Brain microvascular endothelial cell (primary cell): Measurements from ENCODE around the gene TXNDC17.

Experiments used
- DNase-seq: peaks from one replicate; pipeline ENCODE4 v3.0.0-alpha.2; 2020
- H3K27ac ChIP-seq: fragments of 250-450 bp; sonication (Bioruptor Pico); 2 replicates; pipeline ENCODE4 v1.5.1; 2020; ENCODE audit warnings: mild to moderate bottlenecking, moderate library complexity
- H3K27me3 ChIP-seq: fragments of 250-450 bp; sonication (Bioruptor Pico); replicated peaks from 2 replicates; pipeline ENCODE4 v1.5.1; 2020; ENCODE audit warnings: mild to moderate bottlenecking
- H3K36me3 ChIP-seq: fragments of 250-450 bp; sonication (Bioruptor Pico); replicated peaks from 2 replicates; pipeline ENCODE4 v1.5.1; 2020; ENCODE audit warnings: mild to moderate bottlenecking
- H3K4me3 ChIP-seq: 2 replicates; pipeline ENCODE4 v1.5.1; 2011; ENCODE audit warnings: low read depth, mild to moderate bottlenecking, control low read depth, low read length, moderate library complexity
- CTCF ChIP-seq: IDR thresholded peaks from 2 replicates; pipeline ENCODE4 v1.5.1; 2011; ENCODE audit warnings: low read depth, mild to moderate bottlenecking, moderate library complexity, low read length, control low read depth, inconsistent platforms; ENCODE audit errors: missing control alignments
- in situ Hi-C: cut with HindIII; loops from 2 replicates; pipeline ENCODE4 v1.10.0; 2017; ENCODE audit warnings: low sequenced_read_pairs, low pct_ligation_motif_present

Gene TXNDC17

GRCh38 chr17:6666557-6666956 lies 25.7 kb downstream of the TXNDC17 start:
- in situ Hi-C loops, result no loop called here
- Histone ChIP-seq H3K4me3 (no peak overlapping the region), H3K27ac (no peak overlapping the region), H3K36me3 (no peaks in the 10 kb centered on the region), H3K27me3 (peaks cover 5% of the 10 kb centered on the region)
- no peak for DNase-seq
- no peak for TF ChIP-seq CTCF

GRCh38 chr17:6667516-6667915 lies 26.7 kb downstream of the TXNDC17 start:
- no peak for TF ChIP-seq CTCF
- H3K27ac ChIP-seq, result no peak overlapping the region
- H3K4me3 ChIP-seq, result no peak overlapping the region
- in situ Hi-C loops, result no loop called here
- H3K36me3 ChIP-seq, result no peaks in the 10 kb centered on the region
- no peak for DNase-seq
- no peaks in the 10 kb centered on the region for H3K27me3 ChIP-seq

GRCh38 chr17:6668219-6668618 lies 27.4 kb downstream of the TXNDC17 start:
- DNase-seq, result no peak
- TF ChIP-seq CTCF, result no peak
- in situ Hi-C loops, result no loop called here
- no peak overlapping the region for H3K4me3 ChIP-seq
- H3K27ac ChIP-seq, result no peak overlapping the region
- H3K36me3 ChIP-seq, result no peaks in the 10 kb centered on the region
- H3K27me3 ChIP-seq, result no peaks in the 10 kb centered on the region

- TF ChIP-seq CTCF, result no peak
- in situ Hi-C loops, result no loop called here
- DNase-seq, result no peak
Measured at GRCh38 chr17:6668727-6669425, 28.0 kb downstream of the TXNDC17 start.

GRCh38 chr17:6669479-6670212 lies 28.8 kb downstream of the TXNDC17 start:
- TF ChIP-seq CTCF, result no peak
- in situ Hi-C loops, result no loop called here
- H3K27me3 ChIP-seq, result no peaks in the 10 kb centered on the region
- DNase-seq, result no peak
- H3K4me3 ChIP-seq, result no peak overlapping the region
- no peaks in the 10 kb centered on the region for H3K36me3 ChIP-seq
- no peak overlapping the region for H3K27ac ChIP-seq

More at GRCh38 chr17:6668727-6669425, 28.0 kb downstream of the TXNDC17 start:
- H3K4me3 ChIP-seq, result no peak overlapping the region
- no peaks in the 10 kb centered on the region for H3K36me3 ChIP-seq
- no peaks in the 10 kb centered on the region for H3K27me3 ChIP-seq
- H3K27ac ChIP-seq, result no peak overlapping the region

- no peak overlapping the region for H3K4me3 ChIP-seq
- TF ChIP-seq CTCF, result no peak
- in situ Hi-C loops, result no loop called here
- DNase-seq, result no peak
- no peaks in the 10 kb centered on the region for H3K36me3 ChIP-seq
- no peaks in the 10 kb centered on the region for H3K27me3 ChIP-seq
- H3K27ac ChIP-seq, result no peak overlapping the region
Measured at GRCh38 chr17:6670571-6670970, 29.7 kb downstream of the TXNDC17 start.
